ENCODE measurements around the gene CYB5A. TPM values are rescaled to one million over a fixed set of nuclear protein-coding genes. Genes with fewer than 3 reads are reported as not detected.

The CYB5A gene
- polyA plus RNA-seq, 1 of the 3 experiments (the other 2 are of a cell fraction), result 42.1 TPM

- 0% methylated on average over 1 of the region's 1 CpG for WGBS (ENCODE audit: low lambda C conversion rate)
- H3K27me3 ChIP-seq (ENCODE audit: insufficient read depth), result peaks cover 6% of the 10 kb centered on the region; the same call in 1 of the 2 replicates
- no peaks in the 10 kb centered on the region for H4K20me1 ChIP-seq (ENCODE audit: insufficient read depth)
- H3K9me3 ChIP-seq, result no peaks in the 10 kb centered on the region
- no peaks in the 10 kb centered on the region for H3K9me2 ChIP-seq
- no peak overlapping the region for H3K27ac ChIP-seq (ENCODE audit: low read depth in 2 of 2, low read length in 1 of 2)
- CTCF ChIA-PET, result interaction anchor here (1.4 to 3.7 kb wide), 2 partner anchors 140 to 143 kb away, joined by 3 to 24 read pairs; no protein-coding TSS in a partner anchor
- POLR2A ChIA-PET, result no interaction called here
- H3K79me2 ChIP-seq (ENCODE audit: insufficient read depth), result no peaks in the 10 kb centered on the region
- no peak overlapping the region for H3K4me3 ChIP-seq (ENCODE audit: low read depth in 2 of 2, low read length in 1 of 2)
- no peaks in the 10 kb centered on the region for H3K4me1 ChIP-seq (ENCODE audit: control insufficient read depth in 1 of 2, insufficient read depth in 2 of 2, low read depth in 1 of 2, low read length in 1 of 2)
- no peaks in the 10 kb centered on the region for H3F3A ChIP-seq (replicated peaks; ENCODE audit: insufficient read depth)
- no peak overlapping the region for H2AFZ ChIP-seq (ENCODE audit: low read depth)
- DNase-seq, result no peak
- H3K36me3 ChIP-seq (replicated peaks in 1 of 2; ENCODE audit: control insufficient read depth in 1 of 2, insufficient read depth in 2 of 2, low read length in 1 of 2), result no peaks in the 10 kb centered on the region
- H3K4me2 ChIP-seq, result no peak overlapping the region
- H3K9ac ChIP-seq, result no peak overlapping the region
- TF ChIP-seq, protein P1, sequence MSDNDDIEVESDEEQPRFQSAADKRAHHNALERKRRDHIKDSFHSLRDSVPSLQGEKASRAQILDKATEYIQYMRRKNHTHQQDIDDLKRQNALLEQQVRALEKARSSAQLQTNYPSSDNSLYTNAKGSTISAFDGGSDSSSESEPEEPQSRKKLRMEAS (IDR thresholded peaks at IDR 0.05; ENCODE audit: low read depth), result no peak
- TF ChIP-seq, protein P2, sequence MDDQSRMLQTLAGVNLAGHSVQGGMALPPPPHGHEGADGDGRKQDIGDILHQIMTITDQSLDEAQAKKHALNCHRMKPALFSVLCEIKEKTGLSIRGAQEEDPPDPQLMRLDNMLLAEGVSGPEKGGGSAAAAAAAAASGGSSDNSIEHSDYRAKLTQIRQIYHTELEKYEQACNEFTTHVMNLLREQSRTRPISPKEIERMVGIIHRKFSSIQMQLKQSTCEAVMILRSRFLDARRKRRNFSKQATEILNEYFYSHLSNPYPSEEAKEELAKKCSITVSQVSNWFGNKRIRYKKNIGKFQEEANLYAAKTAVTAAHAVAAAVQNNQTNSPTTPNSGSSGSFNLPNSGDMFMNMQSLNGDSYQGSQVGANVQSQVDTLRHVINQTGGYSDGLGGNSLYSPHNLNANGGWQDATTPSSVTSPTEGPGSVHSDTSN (IDR thresholded peaks at IDR 0.05), result no peak
- no peak for TF ChIP-seq SIN3A (IDR thresholded peaks at IDR 0.05; ENCODE audit: borderline replicate concordance, low read depth, low read length)
- no peak for TF ChIP-seq MEF2A (IDR thresholded peaks at IDR 0.05; ENCODE audit: borderline replicate concordance, low read depth)
- TF ChIP-seq TEAD4 (IDR thresholded peaks at IDR 0.05; ENCODE audit: borderline replicate concordance, insufficient read depth), result no peak
- TF ChIP-seq IRF3 (IDR thresholded peaks at IDR 0.05; ENCODE audit: low read depth, low read length), result no peak
- TF ChIP-seq JUND (IDR thresholded peaks at IDR 0.05), result no peak
- TF ChIP-seq, protein P3, sequence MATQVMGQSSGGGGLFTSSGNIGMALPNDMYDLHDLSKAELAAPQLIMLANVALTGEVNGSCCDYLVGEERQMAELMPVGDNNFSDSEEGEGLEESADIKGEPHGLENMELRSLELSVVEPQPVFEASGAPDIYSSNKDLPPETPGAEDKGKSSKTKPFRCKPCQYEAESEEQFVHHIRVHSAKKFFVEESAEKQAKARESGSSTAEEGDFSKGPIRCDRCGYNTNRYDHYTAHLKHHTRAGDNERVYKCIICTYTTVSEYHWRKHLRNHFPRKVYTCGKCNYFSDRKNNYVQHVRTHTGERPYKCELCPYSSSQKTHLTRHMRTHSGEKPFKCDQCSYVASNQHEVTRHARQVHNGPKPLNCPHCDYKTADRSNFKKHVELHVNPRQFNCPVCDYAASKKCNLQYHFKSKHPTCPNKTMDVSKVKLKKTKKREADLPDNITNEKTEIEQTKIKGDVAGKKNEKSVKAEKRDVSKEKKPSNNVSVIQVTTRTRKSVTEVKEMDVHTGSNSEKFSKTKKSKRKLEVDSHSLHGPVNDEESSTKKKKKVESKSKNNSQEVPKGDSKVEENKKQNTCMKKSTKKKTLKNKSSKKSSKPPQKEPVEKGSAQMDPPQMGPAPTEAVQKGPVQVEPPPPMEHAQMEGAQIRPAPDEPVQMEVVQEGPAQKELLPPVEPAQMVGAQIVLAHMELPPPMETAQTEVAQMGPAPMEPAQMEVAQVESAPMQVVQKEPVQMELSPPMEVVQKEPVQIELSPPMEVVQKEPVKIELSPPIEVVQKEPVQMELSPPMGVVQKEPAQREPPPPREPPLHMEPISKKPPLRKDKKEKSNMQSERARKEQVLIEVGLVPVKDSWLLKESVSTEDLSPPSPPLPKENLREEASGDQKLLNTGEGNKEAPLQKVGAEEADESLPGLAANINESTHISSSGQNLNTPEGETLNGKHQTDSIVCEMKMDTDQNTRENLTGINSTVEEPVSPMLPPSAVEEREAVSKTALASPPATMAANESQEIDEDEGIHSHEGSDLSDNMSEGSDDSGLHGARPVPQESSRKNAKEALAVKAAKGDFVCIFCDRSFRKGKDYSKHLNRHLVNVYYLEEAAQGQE (IDR thresholded peaks at IDR 0.05; ENCODE audit: low read depth, low read length), result no peak
- no peak for TF ChIP-seq CHD2 (IDR thresholded peaks at IDR 0.05; ENCODE audit: low read length, partially characterized antibody)
- TF ChIP-seq EZH2phosphoT487 (IDR thresholded peaks at IDR 0.05; ENCODE audit: borderline replicate concordance, low read depth), result no peak
- TF ChIP-seq NRF1 (IDR thresholded peaks at IDR 0.05; ENCODE audit: low read depth, low read length), result no peak
- TF ChIP-seq, protein P4, sequence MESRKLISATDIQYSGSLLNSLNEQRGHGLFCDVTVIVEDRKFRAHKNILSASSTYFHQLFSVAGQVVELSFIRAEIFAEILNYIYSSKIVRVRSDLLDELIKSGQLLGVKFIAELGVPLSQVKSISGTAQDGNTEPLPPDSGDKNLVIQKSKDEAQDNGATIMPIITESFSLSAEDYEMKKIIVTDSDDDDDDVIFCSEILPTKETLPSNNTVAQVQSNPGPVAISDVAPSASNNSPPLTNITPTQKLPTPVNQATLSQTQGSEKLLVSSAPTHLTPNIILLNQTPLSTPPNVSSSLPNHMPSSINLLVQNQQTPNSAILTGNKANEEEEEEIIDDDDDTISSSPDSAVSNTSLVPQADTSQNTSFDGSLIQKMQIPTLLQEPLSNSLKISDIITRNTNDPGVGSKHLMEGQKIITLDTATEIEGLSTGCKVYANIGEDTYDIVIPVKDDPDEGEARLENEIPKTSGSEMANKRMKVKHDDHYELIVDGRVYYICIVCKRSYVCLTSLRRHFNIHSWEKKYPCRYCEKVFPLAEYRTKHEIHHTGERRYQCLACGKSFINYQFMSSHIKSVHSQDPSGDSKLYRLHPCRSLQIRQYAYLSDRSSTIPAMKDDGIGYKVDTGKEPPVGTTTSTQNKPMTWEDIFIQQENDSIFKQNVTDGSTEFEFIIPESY (IDR thresholded peaks at IDR 0.05; ENCODE audit: borderline replicate concordance, low read depth), result no peak
- no peak for TF ChIP-seq FOXJ3 (CRISPR knock-in tag; IDR thresholded peaks at IDR 0.05)
- no peak for TF ChIP-seq RCOR1 (IDR thresholded peaks at IDR 0.05; ENCODE audit: low read length)
- no peak for TF ChIP-seq EP300 (IDR thresholded peaks at IDR 0.05; ENCODE audit: borderline replicate concordance in 1 of 2, low read depth in 1 of 2, low read length in 1 of 2)
- no peak for TF ChIP-seq YY1 (IDR thresholded peaks at IDR 0.05; ENCODE audit: low read depth)
- no peak for TF ChIP-seq FOXM1 (IDR thresholded peaks at IDR 0.05; ENCODE audit: low read depth)
- no peak for TF ChIP-seq RXRA (IDR thresholded peaks at IDR 0.05; ENCODE audit: borderline replicate concordance, low read depth)
Measured at GRCh38 chr18:74337912-74338309, 46.1 kb upstream of the CYB5A start.
